Cerebellar cortex (tissue), 1 donor: Measurements from ENCODE around the gene GLCCI1.
"Not testable (repeated sequence)": the region's sequence is repeated elsewhere in the genome, so short reads cannot be mapped to it uniquely, and the experiment has no call there.

Source experiments
- DNase-seq: peaks from one replicate; pipeline ENCODE4 v3.0.0-alpha.2; 2015; ENCODE audit warnings: low spot score

GLCCI1 gene

GRCh38 chr7:7989616-7990440 lies 21.2 kb downstream of the GLCCI1 start:
- DNase-seq: peak; percentile 39

GRCh38 chr7:7990441-7990761 lies 21.8 kb downstream of the GLCCI1 start:
- peak; percentile 41 for DNase-seq

DNA sequence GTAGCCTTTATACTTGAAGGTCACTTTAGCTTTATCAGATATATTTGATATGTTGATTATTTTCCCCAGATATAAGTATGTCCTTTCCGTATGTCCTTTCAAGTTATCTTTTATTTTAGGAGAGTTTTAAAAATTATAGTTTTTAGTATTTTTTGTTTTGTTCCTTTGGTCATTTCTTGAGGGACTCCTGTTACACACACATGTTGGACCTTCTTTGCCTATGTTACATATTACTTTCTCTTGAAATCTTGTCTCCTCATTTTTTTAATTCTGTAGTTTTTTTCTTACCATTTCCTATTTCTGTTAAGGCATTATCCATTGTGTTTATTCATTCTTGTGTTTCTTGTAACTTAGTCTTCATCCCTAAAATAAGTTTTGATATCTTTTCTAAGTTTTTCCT lies 23.9 kb downstream of the GLCCI1 start:
- DNase-seq: no peak

DNA sequence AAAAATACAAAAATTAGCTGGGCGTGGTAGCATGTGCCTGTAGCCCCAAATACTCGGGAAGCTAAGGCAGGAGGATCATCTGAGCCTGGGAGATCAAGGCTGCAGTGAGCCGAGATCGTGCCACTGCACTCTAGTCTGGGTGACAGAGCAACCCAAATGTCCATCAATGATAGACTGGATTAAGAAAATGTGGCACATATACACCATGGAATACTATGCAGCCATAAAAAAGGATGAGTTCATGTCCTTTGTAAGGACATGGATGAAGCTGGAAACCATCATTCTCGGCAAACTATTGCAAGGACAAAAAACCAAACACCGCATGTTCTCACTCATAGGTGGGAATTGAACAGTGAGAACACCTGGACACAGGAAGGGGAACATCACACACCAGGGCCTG lies 26.8 kb downstream of the GLCCI1 start:
- not testable (repeated sequence) for DNase-seq

GRCh38 chr7:7996568-7996967 lies 28.0 kb downstream of the GLCCI1 start:
- peak; percentile 92 for DNase-seq

- DNase-seq: no peak
These were observed 31.8 kb downstream of the GLCCI1 start for GRCh38 chr7:8000315-8000941.

- DNase-seq: no peak
These were observed 34.5 kb downstream of the GLCCI1 start for GRCh38 chr7:8003077-8003476.

- DNase-seq: no peak
These were observed 36.7 kb downstream of the GLCCI1 start for GRCh38 chr7:8005279-8005678.

DNA sequence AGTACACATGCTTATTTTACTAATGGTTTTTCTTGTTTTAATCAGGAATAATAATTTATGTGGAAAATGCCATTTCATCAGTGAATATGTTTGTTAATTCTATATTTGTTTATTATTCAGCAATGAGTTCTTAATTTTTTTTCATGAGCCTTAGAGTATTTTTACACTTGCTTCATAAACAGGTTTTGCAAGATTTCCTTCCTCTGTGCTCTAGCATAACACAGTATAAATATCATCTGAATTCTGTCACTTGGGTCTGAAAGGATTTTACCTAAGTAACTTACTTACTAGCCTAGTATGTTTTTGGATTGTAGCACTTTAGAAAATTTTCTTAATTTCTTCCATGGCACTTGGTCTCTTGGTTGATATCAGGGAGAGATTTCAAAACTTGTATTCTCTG lies 45.8 kb downstream of the GLCCI1 start:
- DNase-seq: no peak

- DNase-seq: no peak
These were observed 46.6 kb downstream of the GLCCI1 start for GRCh38 chr7:8015100-8015745.

DNA sequence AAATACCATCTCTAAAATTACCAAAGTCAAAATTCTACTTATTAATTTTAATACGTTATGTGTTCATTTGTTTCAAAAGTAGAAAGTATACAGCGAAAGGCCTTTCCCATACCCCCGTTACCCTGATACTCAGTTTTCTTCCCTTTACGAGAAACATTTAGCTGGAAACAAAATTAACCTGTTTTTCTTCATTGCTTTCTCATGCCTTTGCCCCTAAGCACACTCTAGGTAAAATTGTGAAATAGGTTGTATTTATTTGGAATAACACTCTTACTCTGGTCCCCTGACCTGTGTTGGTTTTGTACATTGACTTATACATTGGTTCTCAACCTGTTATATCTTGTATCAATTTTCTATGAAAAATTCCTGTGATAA lies 47.1 kb downstream of the GLCCI1 start:
- no peak for DNase-seq

DNA sequence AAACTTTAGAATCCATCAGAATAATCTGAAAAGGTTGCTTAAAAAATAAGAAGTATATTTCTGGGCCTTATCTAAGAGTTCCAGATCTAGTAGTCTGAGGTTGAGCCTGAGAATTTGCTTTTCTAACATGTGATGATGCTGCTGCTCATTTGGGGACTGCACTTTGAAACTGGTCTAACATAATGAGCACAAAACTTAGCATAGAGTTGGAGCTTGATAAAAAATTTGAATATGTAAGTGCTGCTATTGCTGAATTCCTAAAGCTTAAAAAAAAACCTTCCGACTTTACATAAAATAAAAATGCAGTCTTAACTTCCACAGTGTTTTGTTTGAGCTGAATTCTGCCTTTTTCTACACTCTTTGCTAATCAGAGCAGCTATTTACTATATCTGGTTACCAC lies 48.8 kb downstream of the GLCCI1 start:
- no peak for DNase-seq

GRCh38 chr7:8018961-8019360 lies 50.4 kb downstream of the GLCCI1 start:
- no peak for DNase-seq

GRCh38 chr7:8022628-8023027 lies 54.0 kb downstream of the GLCCI1 start:
- DNase-seq: no peak

DNA sequence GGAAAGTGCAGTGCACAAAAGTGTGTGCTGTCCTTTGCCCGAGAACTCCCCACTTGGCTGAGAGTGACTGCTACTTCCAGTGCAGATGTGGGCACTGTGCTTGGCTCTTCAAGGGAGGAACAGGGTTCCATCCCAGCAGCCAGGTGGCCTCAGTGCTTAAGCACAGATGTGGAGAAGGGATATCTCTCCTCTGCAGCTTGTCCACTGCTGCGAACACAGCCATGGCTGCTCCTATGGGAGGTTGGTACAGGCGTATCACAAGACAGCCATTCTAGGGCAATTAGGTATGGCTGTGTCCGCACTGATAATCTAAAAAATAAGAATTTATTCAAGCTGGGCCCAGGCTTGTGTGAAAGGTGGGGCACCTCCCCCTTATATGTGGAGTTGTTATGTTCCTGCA lies 66.6 kb downstream of the GLCCI1 start:
- DNase-seq: peak; percentile 30

GRCh38 chr7:8035647-8036518 lies 67.3 kb downstream of the GLCCI1 start:
- DNase-seq: peak; percentile 55

- DNase-seq: no peak
These were observed 68.6 kb downstream of the GLCCI1 start for GRCh38 chr7:8037151-8037550.

GRCh38 chr7:8040768-8041369 lies 72.3 kb downstream of the GLCCI1 start:
- no peak for DNase-seq

DNA sequence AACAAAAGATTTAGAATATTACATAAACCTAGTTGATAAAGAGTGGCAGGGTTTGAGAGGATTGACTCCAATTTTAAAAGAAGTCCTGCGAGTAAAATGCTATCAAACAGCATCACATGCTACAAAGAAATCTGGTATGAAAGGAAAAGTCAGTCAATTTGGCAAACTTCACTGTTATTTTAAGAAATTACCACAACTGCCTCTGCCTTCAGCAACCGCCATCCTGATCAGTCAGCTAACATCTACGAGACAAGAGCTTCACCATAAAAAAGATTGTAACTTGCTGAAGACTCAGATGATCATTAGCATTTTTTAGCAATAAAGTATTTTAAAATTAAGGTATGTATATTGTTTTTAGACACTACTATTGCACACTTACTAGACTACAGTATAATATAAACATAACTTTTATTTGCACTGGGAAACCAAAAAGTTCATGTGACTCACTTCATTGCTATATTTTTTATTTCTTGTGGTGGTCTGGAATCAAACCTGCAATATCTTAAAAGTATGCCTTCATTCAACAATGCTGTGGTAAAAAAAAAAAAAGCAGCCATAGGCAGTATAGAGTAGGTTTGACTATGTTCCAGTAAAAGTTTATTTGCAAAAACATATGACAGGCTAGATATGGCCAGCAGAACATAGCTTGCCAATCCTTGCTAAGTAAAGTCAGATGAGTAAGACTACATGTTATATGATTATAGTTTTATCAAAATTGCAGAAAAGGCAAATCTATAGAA lies 74.4 kb downstream of the GLCCI1 start:
- DNase-seq: no peak

DNA sequence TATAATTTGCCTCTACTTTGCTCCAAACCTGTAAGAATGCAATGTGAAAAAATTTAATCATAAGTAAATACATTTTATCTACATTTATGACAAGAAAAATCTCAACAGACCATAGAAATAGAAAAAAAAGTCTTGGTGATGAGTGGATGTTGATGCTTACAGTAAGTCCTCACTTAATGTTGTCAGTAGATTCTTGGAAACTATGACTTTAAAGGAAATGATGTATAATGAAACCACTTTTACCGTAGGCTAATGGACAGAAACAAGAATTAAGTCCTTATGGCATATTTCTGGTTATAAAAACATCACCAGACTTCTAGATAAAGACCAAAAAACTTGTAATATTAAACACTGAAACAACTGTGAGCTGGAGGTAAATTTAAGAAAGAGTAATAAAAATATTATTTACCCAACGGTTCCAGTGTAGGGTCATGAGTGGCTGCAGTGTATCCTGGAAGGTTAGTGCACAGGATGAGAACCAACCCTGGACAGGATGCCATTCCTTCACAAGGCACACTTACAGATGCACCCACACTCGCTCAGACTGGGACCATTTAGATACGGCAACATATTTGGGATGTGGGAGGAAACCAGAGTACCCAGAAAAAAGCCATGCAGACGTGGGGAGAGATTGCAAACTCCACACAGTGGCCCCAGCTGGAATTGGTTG lies 76.3 kb downstream of the GLCCI1 start:
- DNase-seq: no peak

GRCh38 chr7:8048067-8048466 lies 79.5 kb downstream of the GLCCI1 start:
- DNase-seq: not testable (repeated sequence)
